Gastrocnemius medialis (tissue), 4 donors: ENCODE results near the gene TNS3. TPM values are rescaled to one million over a fixed set of nuclear protein-coding genes. Genes with fewer than 3 reads are reported as not detected.

Experiments used
- ATAC-seq, 2 donors: fragments of 150-250 bp; one replicate each; pipeline ENCODE4 v1.9.1; 2016
- DNase-seq, 2 donors: peaks; one replicate each; pipeline ENCODE4 v3.0.0-alpha.2; 2019
- H3K27ac ChIP-seq, 4 donors: fragments of 200-600 bp; sonication (generic); 1 replicate in 1 of 4; 2 replicates in 3 of 4; pipeline ENCODE4 v1.5.1; 2016 to 2018; ENCODE audit warnings: mild to moderate bottlenecking in 2 of 4, moderate library complexity in 1 of 4
- H3K27me3 ChIP-seq, 3 donors: fragments of 200-600 bp; sonication (generic) in 2 of 3; 1 replicate in 1 of 3; 2 replicates in 2 of 3; pipeline versions ENCODE4 v1.5.1 to v1.6.0; 2016 to 2019; ENCODE audit warnings: mild to moderate bottlenecking in 1 of 3, moderate library complexity in 1 of 3
- H3K36me3 ChIP-seq, 2 donors: fragments of 200-600 bp; sonication (generic) in 1 of 2; one replicate each; pipeline ENCODE4 v1.5.1; 2017 to 2018
- H3K4me1 ChIP-seq, 2 donors: fragments of 200-600 bp; sonication (generic) in 1 of 2; one replicate each; pipeline ENCODE4 v1.5.1; 2016 to 2017; ENCODE audit warnings: mild to moderate bottlenecking in 2 of 2
- H3K4me3 ChIP-seq, 4 donors: fragments of 200-600 bp; sonication (generic) in 3 of 4; 1 replicate in 1 of 4; 2 replicates in 3 of 4; pipeline ENCODE4 v1.5.1; 2016 to 2019; ENCODE audit warnings: mild to moderate bottlenecking in 2 of 4
- H3K9me3 ChIP-seq, 3 donors: fragments of 200-600 bp; sonication (generic) in 2 of 3; 1 replicate in 1 of 3; 2 replicates in 2 of 3; pipeline ENCODE4 v1.5.1; 2016 to 2019
- CTCF ChIP-seq, 5 experiments: fragments of 450-650 bp in 3 of 5; fragments of 200-600 bp in 2 of 5; sonication (generic) in 2 of 5; IDR thresholded peaks in 4 of 5; conservative IDR thresholded peaks in 1 of 5; 1 replicate in 4 of 5; 2 replicates in 1 of 5; pipeline ENCODE4 v1.5.1; 2016 to 2019; ENCODE audit warnings: antibody characterized with exemption in 5 of 5, mild to moderate bottlenecking in 3 of 5, moderate library complexity in 3 of 5
- POLR2A ChIP-seq, 2 donors: fragments of 450-650 bp; IDR thresholded peaks; one replicate each; pipeline ENCODE4 v1.6.1; 2017; ENCODE audit warnings: antibody characterized with exemption in 2 of 2, mild to moderate bottlenecking in 2 of 2, moderate library complexity in 2 of 2
- in situ Hi-C, 4 donors: fragments of 200-750 bp; cut with MboI; loops; one replicate each; pipeline versions ENCODE4 v1.15.0 to v1.8.0; 2017; ENCODE audit warnings: low sequenced_read_pairs in 4 of 4
- intact Hi-C: fragments of 100-400 bp; cut with DNase I; formaldehyde crosslinking; loops from one replicate; pipeline ENCODE4 v1.15.1; 2023; ENCODE audit warnings: low total_unique reads
- total RNA-seq, 4 donors: library from RNA; depleted of rRNA; stranded (reverse); fragments of >200 nt; gene quantifications; one replicate each; pipeline versions ENCODE4 v1.1.0 to v1.2.3, GENCODE V29; 2016

TNS3 gene
- total RNA-seq, 4 donors from 2014 or later, result 39.4 to 64.3 (median 50.5) TPM

- DNase-seq (no peak), ATAC-seq (no peak)
- Histone ChIP-seq H3K9me3 (no peaks in the 10 kb centered on the region), H3K27ac (no peak overlapping the region), H3K4me3 (no peak overlapping the region), H3K27me3 (no peaks in the 10 kb centered on the region), H3K4me1 (no peaks in the 10 kb centered on the region), H3K36me3 (peaks cover 0 to 56% of the 10 kb centered on the region in 2 donors)
- TF ChIP-seq POLR2A (IDR thresholded peaks at IDR 0.05) (no peak), CTCF (IDR thresholded peaks at IDR 0.05 in 4 of 5, conservative IDR thresholded peaks at IDR 0.05 in 1 of 5) (no peak)
- intact Hi-C loops (no loop called here), in situ Hi-C loops (no loop called here)
Measured at GRCh38 chr7:47277321-47277781, 304.6 kb downstream of the TNS3 start.

GRCh38 chr7:47273974-47274766 lies 307.7 kb downstream of the TNS3 start:
- no peaks in the 10 kb centered on the region for H3K9me3 ChIP-seq
- ATAC-seq (no peak), DNase-seq (no peak)
- no peaks in the 10 kb centered on the region for H3K4me1 ChIP-seq
- in situ Hi-C loops (loop anchor here in 1 of 4 donors (25.0 kb wide), 1 partner anchor 163 kb away; no protein-coding TSS in a partner anchor), intact Hi-C loops (loop anchor here (5.0 kb wide), 1 partner anchor 298 kb away; no protein-coding TSS in a partner anchor)
- H3K27me3 ChIP-seq, result no peaks in the 10 kb centered on the region
- H3K27ac ChIP-seq, result no peak overlapping the region
- no peak for TF ChIP-seq CTCF (IDR thresholded peaks at IDR 0.05 in 4 of 5, conservative IDR thresholded peaks at IDR 0.05 in 1 of 5)
- no peak for TF ChIP-seq POLR2A (IDR thresholded peaks at IDR 0.05)
- H3K36me3 ChIP-seq, result peaks cover 0 to 37% of the 10 kb centered on the region in 2 donors
- H3K4me3 ChIP-seq, result no peak overlapping the region

GRCh38 chr7:47273088-47273487 lies 308.8 kb downstream of the TNS3 start:
- Histone ChIP-seq H3K9me3 (no peaks in the 10 kb centered on the region), H3K27ac (no peak overlapping the region), H3K27me3 (no peaks in the 10 kb centered on the region), H3K36me3 (peaks cover 0 to 30% of the 10 kb centered on the region in 2 donors), H3K4me1 (no peaks in the 10 kb centered on the region), H3K4me3 (no peak overlapping the region)
- TF ChIP-seq POLR2A (IDR thresholded peaks at IDR 0.05) (no peak), CTCF (IDR thresholded peaks at IDR 0.05 in 4 of 5, conservative IDR thresholded peaks at IDR 0.05 in 1 of 5) (no peak)
- intact Hi-C loops (loop anchor here (5.0 kb wide), 1 partner anchor 299 kb away; no protein-coding TSS in a partner anchor), in situ Hi-C loops (loop anchor here in 1 of 4 donors (25.0 kb wide), 1 partner anchor 164 kb away; no protein-coding TSS in a partner anchor)
- ATAC-seq (no peak), DNase-seq (no peak)

DNA sequence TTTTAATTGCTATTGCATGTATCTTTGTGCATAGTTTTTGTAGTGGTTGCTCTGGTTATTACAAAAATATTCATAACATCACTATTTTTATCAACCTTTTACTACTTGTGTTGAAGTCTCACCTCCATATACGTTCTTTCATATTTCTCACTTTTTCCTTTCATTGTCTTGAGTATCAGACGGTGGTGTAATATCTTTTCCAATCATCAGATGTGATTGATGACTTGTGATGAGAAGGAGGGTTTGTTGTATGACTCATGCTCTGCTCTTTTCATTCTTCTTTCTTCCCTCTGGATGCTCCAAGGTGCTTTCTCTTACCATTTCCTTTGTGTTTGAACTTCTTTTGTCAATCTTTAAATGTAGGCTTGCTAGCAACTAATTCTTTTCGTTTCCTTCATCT lies 310.2 kb downstream of the TNS3 start:
- H3K27ac ChIP-seq, result no peak overlapping the region
- peaks cover under 1 to 3% of the 10 kb centered on the region in 2 donors for H3K4me1 ChIP-seq
- DNase-seq (no peak), ATAC-seq (no peak)
- no peaks in the 10 kb centered on the region for H3K9me3 ChIP-seq
- H3K4me3 ChIP-seq, result no peak overlapping the region
- intact Hi-C loops, result loop anchor here (5.0 kb wide), 1 partner anchor 301 kb away; no protein-coding TSS in a partner anchor
- H3K27me3 ChIP-seq, result no peaks in the 10 kb centered on the region
- no peak for TF ChIP-seq CTCF (IDR thresholded peaks at IDR 0.05 in 4 of 5, conservative IDR thresholded peaks at IDR 0.05 in 1 of 5)
- no peak for TF ChIP-seq POLR2A (IDR thresholded peaks at IDR 0.05)
- H3K36me3 ChIP-seq, result peaks cover 0 to 17% of the 10 kb centered on the region in 2 donors
- in situ Hi-C loops, result loop anchor here in 1 of 4 donors (25.0 kb wide), 1 partner anchor 166 kb away; no protein-coding TSS in a partner anchor
